HTERT RPE-1 (cell line): ENCODE results near the gene TMEM225B.
"Not testable (repeated sequence)": the region's sequence is repeated elsewhere in the genome, so short reads cannot be mapped to it uniquely, and the experiment has no call there.

ENCODE experiments used
- in situ Hi-C: fragments of 300-500 bp; cut with MboI; formaldehyde crosslinking; loops from 4 replicates; pipeline ENCODE4 v1.14.3; 2020; ENCODE audit warnings: low sequenced_read_pairs

The TMEM225B gene

GRCh38 chr7:99597762-99598501 lies at the start of gene TMEM225B:
TSS of gene TMEM225B (plus strand) at chr7:99598267. CDS start at chr7:99604389, 6,122 bp downstream.
- in situ Hi-C loops, result no loop called here

DNA sequence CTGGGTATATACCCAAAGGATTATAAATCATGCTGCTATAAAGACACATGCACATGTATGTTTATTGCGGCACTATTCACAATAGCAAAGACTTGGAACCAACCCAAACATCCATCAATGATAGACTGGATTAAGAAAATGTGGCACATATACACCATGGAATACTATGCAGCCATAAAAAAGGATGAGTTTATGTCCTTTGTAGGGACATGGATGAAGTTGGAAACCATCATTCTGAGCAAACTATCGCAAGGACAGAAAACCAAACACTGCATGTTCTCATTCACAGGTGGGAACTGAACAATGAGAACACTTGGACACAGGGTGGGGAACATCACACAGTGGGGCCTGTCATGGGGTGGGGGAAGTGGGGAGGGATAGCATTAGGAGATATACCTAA lies 48.5 kb upstream of the TMEM225B start:
- in situ Hi-C loops, result not testable (repeated sequence)

DNA sequence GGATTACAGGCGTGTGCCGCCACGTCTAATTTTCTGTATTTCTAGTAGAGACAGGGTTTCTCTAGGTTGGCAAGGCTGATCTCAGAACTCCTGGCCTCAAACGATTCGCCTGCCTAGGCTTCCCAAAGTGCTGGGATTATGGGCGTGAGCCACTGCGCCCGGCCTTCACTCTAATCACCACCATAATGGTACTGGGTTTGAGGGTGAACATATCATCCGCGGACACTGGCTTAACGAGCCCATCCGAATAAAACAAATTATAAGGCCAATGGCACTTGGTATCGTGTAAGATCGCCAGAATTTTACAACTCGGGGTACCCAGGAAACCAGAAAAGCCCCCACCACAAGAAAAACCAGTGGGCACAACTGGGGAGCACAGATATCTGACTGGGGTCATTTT lies 46.7 kb upstream of the TMEM225B start:
- in situ Hi-C loops, result no loop called here

DNA sequence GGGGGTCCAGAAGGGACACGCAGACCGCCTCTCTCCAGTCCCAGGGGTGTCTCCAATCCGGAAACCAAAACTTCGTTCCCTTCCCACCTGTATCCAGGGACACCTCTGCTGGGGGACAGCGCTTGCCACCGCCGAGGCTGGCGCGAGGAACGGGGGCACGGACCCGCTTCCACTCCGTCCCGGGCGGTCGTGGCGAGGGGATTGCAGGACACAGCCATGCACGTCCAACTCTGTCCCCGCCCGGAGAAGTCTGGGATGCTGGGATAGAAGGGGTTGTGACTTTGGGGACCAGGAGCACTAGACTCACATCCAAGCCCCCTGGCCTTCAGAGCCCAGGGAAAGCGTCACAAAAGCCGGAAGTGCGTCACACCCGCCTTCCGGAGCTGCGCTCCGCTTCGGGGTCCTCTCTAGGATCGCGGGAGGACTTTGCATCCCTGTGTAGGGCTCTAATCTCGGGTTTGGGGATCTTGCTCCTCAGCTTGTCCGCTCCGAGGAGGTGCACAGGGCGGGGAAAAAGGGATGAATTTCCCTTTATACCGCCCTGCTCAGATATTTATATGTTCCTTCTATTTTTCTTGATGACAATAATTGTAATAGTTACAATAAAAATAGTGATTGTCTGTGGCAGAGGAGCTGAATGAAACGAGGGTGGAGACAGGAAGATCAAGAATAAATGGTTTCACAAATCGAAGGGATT lies 46.2 kb upstream of the TMEM225B start, which contains the start of gene FAM200A:
Gene FAM200A, minus strand, starts transcription at position 348 of the 697 bp plus-strand sequence. CDS start 3,707 bp downstream, outside the sequence.
- in situ Hi-C loops, result no loop called here

GRCh38 chr7:99553039-99553438 lies 45.0 kb upstream of the TMEM225B start:
- in situ Hi-C loops, result no loop called here

DNA sequence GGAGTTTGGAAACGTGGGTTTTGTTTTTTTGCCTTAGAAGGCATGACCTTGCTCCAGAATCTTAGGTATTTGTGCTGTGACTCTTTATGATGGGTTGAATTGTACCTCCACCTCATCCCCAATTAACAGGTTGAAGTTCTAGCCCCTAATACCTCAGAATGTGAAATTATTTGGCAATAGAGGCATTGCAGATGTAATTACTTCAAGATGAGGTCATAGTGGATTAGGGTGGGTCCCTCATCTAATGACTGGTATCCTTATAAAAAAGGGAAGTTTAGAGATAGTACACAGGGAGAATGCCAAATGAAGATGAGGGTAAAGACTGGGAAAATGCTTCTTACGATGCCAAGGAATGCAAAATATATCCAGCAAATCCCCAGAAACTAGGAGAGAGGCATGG lies 43.1 kb upstream of the TMEM225B start:
- in situ Hi-C loops, result no loop called here

DNA sequence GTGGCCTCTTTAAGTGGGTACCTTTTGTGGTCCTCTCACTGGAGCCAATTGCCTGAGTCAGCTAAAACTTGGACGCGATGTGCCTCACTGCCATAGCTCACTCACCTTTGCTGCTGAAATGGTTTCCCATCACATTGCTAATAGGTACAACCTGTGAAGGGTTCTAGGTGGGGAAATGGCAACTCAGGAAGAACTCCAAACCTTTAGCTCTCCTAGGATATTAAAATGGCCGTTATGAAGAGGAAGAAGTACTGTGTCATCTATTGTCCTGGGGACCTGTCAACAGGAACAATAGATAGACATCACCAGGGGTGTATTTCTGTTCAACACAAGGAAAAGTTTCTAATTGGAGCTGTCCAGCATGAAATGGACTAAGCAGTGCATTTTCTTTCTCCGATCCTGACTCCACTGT lies 40.9 kb upstream of the TMEM225B start:
- in situ Hi-C loops, result no loop called here

GRCh38 chr7:99557940-99558305 lies 40.1 kb upstream of the TMEM225B start:
- in situ Hi-C loops, result no loop called here

DNA sequence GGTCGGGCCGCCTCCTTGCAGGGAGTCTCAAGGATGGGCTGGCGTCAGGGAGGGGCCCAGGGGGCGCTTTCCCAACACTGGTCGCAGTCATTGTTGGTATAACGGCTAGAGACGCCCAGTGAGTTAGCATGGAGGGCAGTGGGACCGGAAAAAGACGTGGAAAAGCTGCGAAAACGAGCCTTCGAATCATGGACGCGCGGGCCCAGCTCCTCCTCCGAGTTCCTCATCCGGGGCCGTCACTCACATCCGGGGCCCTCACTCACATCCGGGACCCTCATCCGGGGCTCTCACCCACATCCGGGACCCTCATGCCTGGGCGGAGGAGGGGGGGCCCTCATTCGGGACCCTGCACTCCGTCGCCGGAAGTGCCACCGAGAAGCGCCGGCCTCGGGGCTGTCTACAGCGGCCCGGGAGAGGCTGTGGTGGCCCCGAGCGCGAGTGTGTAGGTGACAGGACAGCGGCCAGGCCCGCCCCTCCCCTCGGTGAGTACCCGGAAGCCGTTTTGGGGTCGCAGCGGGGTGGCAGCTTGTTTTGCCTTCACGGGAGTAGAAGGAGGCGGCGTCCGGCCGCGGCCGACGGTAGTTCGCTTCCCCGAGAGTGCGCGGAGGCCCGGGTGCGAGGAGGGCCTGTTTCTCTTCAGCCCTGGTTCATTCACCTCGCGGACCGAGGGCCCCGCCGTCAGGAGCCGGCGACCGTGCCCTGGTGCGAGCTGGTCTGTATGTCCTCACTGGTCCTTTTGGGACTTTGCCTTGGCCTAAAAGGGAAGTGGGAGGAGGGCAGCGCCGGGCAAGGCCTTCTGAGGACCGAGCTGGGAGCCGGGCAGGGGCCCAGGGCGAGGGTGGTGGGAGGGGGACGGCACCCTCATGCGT lies 39.5 kb upstream of the TMEM225B start, which contains the start of gene ZNF655:
Gene ZNF655, plus strand, starts transcription at position 337 of the 869 bp plus-strand sequence. CDS start 1,918 bp downstream, outside the sequence.
- in situ Hi-C loops, result no loop called here

GRCh38 chr7:99559175-99559915 lies 38.7 kb upstream of the TMEM225B start:
- in situ Hi-C loops, result no loop called here

- in situ Hi-C loops, result no loop called here
These were observed 37.0 kb upstream of the TMEM225B start for GRCh38 chr7:99560834-99561736.

DNA sequence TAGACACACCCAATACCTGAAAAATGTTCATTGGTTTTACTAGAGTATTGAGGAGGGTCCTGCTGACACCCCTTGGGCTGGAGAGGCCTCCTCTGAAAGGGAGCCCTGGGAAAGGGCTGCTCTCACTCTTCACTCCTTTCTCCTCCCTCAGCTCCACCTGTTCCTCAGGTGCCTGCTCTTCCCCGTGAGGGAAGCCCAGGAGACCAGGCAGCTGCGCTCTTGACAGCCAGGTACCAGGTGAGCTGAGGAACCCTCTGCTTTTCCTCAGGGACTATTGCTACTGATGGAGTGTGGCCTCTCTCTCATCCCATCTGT lies 36.4 kb upstream of the TMEM225B start:
- in situ Hi-C loops, result no loop called here

GRCh38 chr7:99562114-99562784 lies 35.8 kb upstream of the TMEM225B start:
- in situ Hi-C loops, result no loop called here

GRCh38 chr7:99562832-99563231 lies 35.2 kb upstream of the TMEM225B start:
- in situ Hi-C loops, result no loop called here

GRCh38 chr7:99563650-99564049 lies 34.4 kb upstream of the TMEM225B start:
- in situ Hi-C loops, result no loop called here

GRCh38 chr7:99568770-99569169 lies 29.3 kb upstream of the TMEM225B start:
- in situ Hi-C loops, result not testable (repeated sequence)

- in situ Hi-C loops, result no loop called here
These were observed 26.3 kb upstream of the TMEM225B start for GRCh38 chr7:99571768-99572167.

GRCh38 chr7:99573257-99573656 lies 24.8 kb upstream of the TMEM225B start:
- in situ Hi-C loops, result no loop called here

- in situ Hi-C loops, result no loop called here
These were observed 21.8 kb upstream of the TMEM225B start for GRCh38 chr7:99576251-99576650.
